NT2/D1 (cell line): ENCODE measurements around the gene GPAM.

Experiments
- YY1 ChIP-seq: IDR thresholded peaks from 2 replicates; pipeline ENCODE4 v1.6.1; 2011; ENCODE audit not compliant: insufficient read length, insufficient read depth
- ZNF274 ChIP-seq: IDR thresholded peaks from 2 replicates; pipeline ENCODE4 v1.6.1; 2011; ENCODE audit warnings: mild to moderate bottlenecking, low read depth, low read length

DNA sequence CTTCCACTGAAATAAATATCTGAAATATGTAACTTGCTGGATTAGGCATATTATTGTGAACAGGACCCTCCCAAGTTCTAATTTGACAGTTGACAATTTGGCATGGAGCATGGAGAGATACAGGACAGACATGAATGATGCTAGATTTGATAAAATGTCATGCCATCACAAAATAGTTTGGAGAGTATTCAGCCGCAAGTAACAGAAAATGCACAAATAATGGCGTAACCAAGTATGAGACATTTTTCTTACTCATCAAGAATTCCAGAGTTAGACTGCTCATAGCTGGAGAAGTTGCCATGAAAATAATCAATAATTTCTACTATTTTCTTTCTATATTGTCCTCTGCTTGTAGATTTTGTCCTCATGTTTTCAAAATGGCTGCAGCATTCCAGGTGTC, 45.5 kb upstream of the GPAM start:
- TF ChIP-seq YY1: no peak
- TF ChIP-seq ZNF274: no peak
